OCI-LY7 (cell line): ENCODE results near the gene RAB44. TPM values are rescaled to one million over a fixed set of nuclear protein-coding genes. Genes with fewer than 3 reads are reported as not detected.
A peak's percentile ranks its signal among the peaks of the same experiment; 100 is the strongest.

ENCODE experiments used
- BruUV-seq: library from RNA; stranded (reverse); fragments of 400-500 nt; replicated peaks from 2 replicates; lab custom pipeline; 2021; lab: Mats Ljungman, UMichigan
- CTCF ChIA-PET: fragments of 300-600 bp; sonication (Branson Sonifier 250); formaldehyde crosslinking; loops from one replicate; lab custom pipeline; 2022; ENCODE audit warnings: antibody characterized with exemption; ENCODE audit not compliant: unreplicated experiment; lab: Charles Lee
- POLR2A ChIA-PET: fragments of 300-600 bp; sonication (Branson Sonifier 250); formaldehyde crosslinking; loops from one replicate; lab custom pipeline; 2022; ENCODE audit warnings: antibody characterized with exemption; lab: Charles Lee
- DNase-seq: peaks from one replicate; pipeline ENCODE4 v3.0.0-alpha.2; 2015; ENCODE audit warnings: low spot score
- H2AFZ ChIP-seq: fragments of 200-600 bp; sonication (generic), shearing (Covaris generic); 2 replicates; pipeline ENCODE4 v1.6.1; 2014; ENCODE audit warnings: mild to moderate bottlenecking, antibody characterized with exemption, low read length, moderate library complexity
- H3K27ac ChIP-seq: fragments of 200-600 bp; sonication (generic); 2 replicates; pipeline ENCODE4 v1.5.1; 2014; ENCODE audit warnings: mixed run types, low read depth, mild to moderate bottlenecking, moderate library complexity, low read length, inconsistent platforms; ENCODE audit not compliant: poor library complexity, severe bottlenecking
- H3K36me3 ChIP-seq: fragments of 200-600 bp; sonication (generic); 2 replicates; pipeline ENCODE4 v1.6.1; 2014; ENCODE audit warnings: mild to moderate bottlenecking, antibody characterized with exemption, low read length, moderate library complexity, mixed read lengths; ENCODE audit not compliant: insufficient read depth
- H3K4me1 ChIP-seq: fragments of 200-600 bp; sonication (generic); 2 replicates; pipeline ENCODE4 v1.5.1; 2014; ENCODE audit warnings: mild to moderate bottlenecking, low read length; ENCODE audit not compliant: insufficient read depth, poor library complexity, severe bottlenecking
- H3K4me2 ChIP-seq: fragments of 200-600 bp; sonication (generic); 2 replicates; pipeline ENCODE4 v1.6.1; 2014; ENCODE audit warnings: mild to moderate bottlenecking, low read length
- H3K4me3 ChIP-seq: fragments of 200-600 bp; sonication (generic); 2 replicates; pipeline ENCODE4 v1.5.1; 2014; ENCODE audit warnings: mild to moderate bottlenecking, low read depth, low read length; ENCODE audit not compliant: poor library complexity, severe bottlenecking
- H3K79me2 ChIP-seq: fragments of 200-600 bp; sonication (generic); 2 replicates; pipeline ENCODE4 v1.6.1; 2016; ENCODE audit warnings: low read depth, mild to moderate bottlenecking, low read length, moderate library complexity, mixed read lengths; ENCODE audit not compliant: insufficient read depth
- H3K9me2 ChIP-seq: fragments of 200-600 bp; sonication (generic); 2 replicates; pipeline ENCODE4 v1.6.1; 2016; ENCODE audit warnings: mild to moderate bottlenecking, low read length, mixed read lengths; ENCODE audit not compliant: insufficient read depth
- H3K9me3 ChIP-seq: fragments of 200-600 bp; sonication (generic); 2 replicates; pipeline ENCODE4 v1.6.1; 2014; ENCODE audit warnings: mild to moderate bottlenecking, mixed run types, low read length, mixed read lengths
- H4K20me1 ChIP-seq: fragments of 200-600 bp; sonication (generic); 2 replicates; pipeline ENCODE4 v1.6.1; 2014; ENCODE audit warnings: mild to moderate bottlenecking, antibody characterized with exemption, low read length, moderate library complexity, mixed read lengths; ENCODE audit not compliant: insufficient read depth
- CTCF ChIP-seq: fragments of 200-600 bp; sonication (generic); conservative IDR thresholded peaks from 2 replicates; pipeline ENCODE4 v1.5.1; 2014; ENCODE audit warnings: mild to moderate bottlenecking, antibody characterized with exemption, low read length, moderate library complexity, mixed read lengths
- EZH2phosphoT487 ChIP-seq: fragments of 200-600 bp; sonication (generic); IDR thresholded peaks from 2 replicates; pipeline ENCODE4 v1.6.1; 2018; ENCODE audit warnings: low read depth, borderline replicate concordance, mild to moderate bottlenecking, mixed run types, antibody characterized with exemption, low read length, moderate library complexity, mixed read lengths
- intact Hi-C: fragments of 100-400 bp; cut with micrococcal nuclease; formaldehyde crosslinking; loops from one replicate; pipeline ENCODE4 v1.10.0; 2022; ENCODE audit not compliant: unreplicated experiment
- small RNA-seq: library from RNA; depleted of rRNA; stranded (forward); fragments of <200 nt; gene quantifications from one replicate; pipeline ENCODE3, GENCODE V24; 2014
- total RNA-seq, 2 experiments: library from RNA; depleted of rRNA in 1 of 2; stranded (reverse); fragments of >200 nt in 1 of 2; shearing (Covaris generic) in 1 of 2; gene quantifications; 2 replicates each; pipeline ENCODE4 v1.2.3, GENCODE V29; 2014 to 2022

RAB44 gene
- total RNA-seq, 2 experiments from 2014 or later, result 0.09 TPM; not detected in 1

- Histone ChIP-seq H4K20me1 (no peaks in the 10 kb centered on the region), H3K27ac (no peak overlapping the region), H3K4me2 (peak overlapping the region; percentile 39), H3K9me3 (no peaks in the 10 kb centered on the region), H3K4me3 (no peak overlapping the region), H3K9me2 (no peaks in the 10 kb centered on the region), H3K4me1 (peaks cover 21% of the 10 kb centered on the region), H2AFZ (peak overlapping the region; percentile 52; the same call in 1 of the 2 replicates), H3K79me2 (no peaks in the 10 kb centered on the region), H3K36me3 (no peaks in the 10 kb centered on the region)
- POLR2A ChIA-PET, result interaction anchor here (1.1 to 1.7 kb wide), 3 partner anchors 12 to 32 kb away, joined by 3 to 9 read pairs (median 8); no protein-coding TSS in a partner anchor
- no peak for TF ChIP-seq CTCF
- no peak for TF ChIP-seq EZH2phosphoT487
- BruUV-seq, result no TSS peak
- peak; percentile 26 for DNase-seq
- intact Hi-C loops, result loop anchor here (5.0 kb wide), 3 partner anchors 72 to 237 kb away; no protein-coding TSS in a partner anchor
- CTCF ChIA-PET, result interaction anchor here (0.5 to 4.0 kb wide), 3 partner anchors 8 to 1258 kb away, joined by 3 to 43 read pairs (median 3); no protein-coding TSS in a partner anchor
These were observed 83.0 kb downstream of the RAB44 start for GRCh38 chr6:36780442-36781177.

DNA sequence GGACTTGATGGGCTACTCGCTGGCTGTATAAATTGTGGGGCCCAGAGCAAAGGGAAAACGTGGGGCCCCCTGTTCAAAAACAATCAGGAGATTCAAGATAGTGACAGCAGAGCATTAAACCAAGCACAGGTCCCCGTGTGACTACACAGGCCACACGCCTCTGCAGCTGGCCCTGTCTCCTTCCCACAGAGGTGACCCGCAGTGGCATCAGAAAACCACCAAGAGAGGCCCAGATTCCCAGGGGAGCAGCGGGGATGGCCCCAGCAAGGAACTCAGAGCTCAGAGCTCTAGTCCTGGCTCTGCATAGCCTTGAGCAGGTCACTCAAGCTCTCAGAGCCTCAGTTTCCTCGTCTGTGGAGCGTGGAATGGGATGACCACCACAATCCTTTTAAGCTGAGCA lies 84.0 kb downstream of the RAB44 start:
- Histone ChIP-seq H3K4me1 (peaks cover 21% of the 10 kb centered on the region), H3K36me3 (no peaks in the 10 kb centered on the region), H3K4me3 (no peak overlapping the region), H2AFZ (peak overlapping the region; percentile 10; the same call in 1 of the 2 replicates), H3K4me2 (peak overlapping the region; percentile 39; the same call in 1 of the 2 replicates), H4K20me1 (no peaks in the 10 kb centered on the region), H3K79me2 (no peaks in the 10 kb centered on the region), H3K9me2 (no peaks in the 10 kb centered on the region), H3K27ac (no peak overlapping the region), H3K9me3 (no peaks in the 10 kb centered on the region)
- DNase-seq, result no peak
- CTCF ChIA-PET, result interaction anchor here (0.9 to 4.0 kb wide), 3 partner anchors 9 to 15 kb away, joined by 3 to 43 read pairs (median 4); no protein-coding TSS in a partner anchor
- intact Hi-C loops, result loop anchor here (1.0 to 5.0 kb wide), 4 partner anchors 15 to 236 kb away; no protein-coding TSS in a partner anchor
- POLR2A ChIA-PET, result interaction anchor here (1.5 to 1.7 kb wide), 2 partner anchors 13 to 16 kb away, joined by 8 to 9 read pairs; no protein-coding TSS in a partner anchor
- TF ChIP-seq CTCF, result no peak
- no peak for TF ChIP-seq EZH2phosphoT487
- no TSS peak for BruUV-seq

Small RNAs within 50 kb of the gene (small RNA-seq; reads per million reads assigned to genes)
- gene RF00019, result not detected

Other genes with a start within 250 kb of the RAB44 start
- 22.4 and 29.4 TPM in 2 replicates for gene STK38, start 150.3 kb upstream of the RAB44 start, total RNA-seq (2014; rRNA removed; shearing (Covaris generic))
- 42.5 and 46.5 TPM in 2 replicates for gene STK38, start 150.3 kb upstream of the RAB44 start, total RNA-seq (2022)
- gene SRSF3, start 103.5 kb upstream of the RAB44 start, total RNA-seq (2014; rRNA removed; shearing (Covaris generic)), result 316 and 557 TPM in 2 replicates
- gene SRSF3, start 103.5 kb upstream of the RAB44 start, total RNA-seq (2022), result 498 and 539 TPM in 2 replicates
- gene CDKN1A, start 19.1 kb upstream of the RAB44 start, total RNA-seq (2014; rRNA removed; shearing (Covaris generic)), result 0.13 and 0.41 TPM in 2 replicates
- gene CDKN1A, start 19.1 kb upstream of the RAB44 start, total RNA-seq (2022), result 1.2 and 1.3 TPM in 2 replicates
- 25.3 and 37.7 TPM in 2 replicates for gene CPNE5, start 141.6 kb downstream of the RAB44 start, total RNA-seq (2014; rRNA removed; shearing (Covaris generic))
- 70.7 and 89.8 TPM in 2 replicates for gene CPNE5, start 141.6 kb downstream of the RAB44 start, total RNA-seq (2022)
- gene PPIL1, start 177.0 kb downstream of the RAB44 start, total RNA-seq (2014; rRNA removed; shearing (Covaris generic)), result 34.6 and 38.9 TPM in 2 replicates
- gene PPIL1, start 177.0 kb downstream of the RAB44 start, total RNA-seq (2022), result 35.6 and 40.0 TPM in 2 replicates
- gene C6orf89, start 188.1 kb downstream of the RAB44 start, total RNA-seq (2014; rRNA removed; shearing (Covaris generic)), result 14.7 and 20.1 TPM in 2 replicates
- 25.7 and 30.0 TPM in 2 replicates for gene C6orf89, start 188.1 kb downstream of the RAB44 start, total RNA-seq (2022)